ENCODE results near the gene SIGLEC7. TPM values are rescaled to one million over a fixed set of nuclear protein-coding genes. Genes with fewer than 3 reads are reported as not detected.

SIGLEC7 gene
- total RNA-seq, 1 donor from 2014 or later, result not detected

GRCh38 chr19:51181913-51182419 is 39.9 kb downstream of the SIGLEC7 start:
- Mint-ChIP-seq H3K4me1 (no peaks in the 10 kb centered on the region), H3K27me3 (peaks cover 16% of the 10 kb centered on the region), H3K9me3 (no peaks in the 10 kb centered on the region), H3K36me3 (ENCODE audit: low read depth) (no peaks in the 10 kb centered on the region), H3K27ac (no peak overlapping the region), H3K4me3 (no peak overlapping the region)
- TF ChIP-seq CTCF (IDR thresholded peaks at IDR 0.05), result no peak
- ATAC-seq (ENCODE audit: low read depth) (no peak), DNase-seq (no peak)
- ChIA-PET POLR2A (no interaction called here), CTCF (no interaction called here)
- intact Hi-C loops (cut with micrococcal nuclease), result no loop called here

- H3K9me3 Mint-ChIP-seq, result no peaks in the 10 kb centered on the region
- no peak overlapping the region for H3K27ac Mint-ChIP-seq
- intact Hi-C loops (cut with micrococcal nuclease), result no loop called here
- H3K4me1 Mint-ChIP-seq, result no peaks in the 10 kb centered on the region
- H3K4me3 Mint-ChIP-seq, result no peak overlapping the region
- no peaks in the 10 kb centered on the region for H3K36me3 Mint-ChIP-seq (ENCODE audit: low read depth)
- H3K27me3 Mint-ChIP-seq, result peaks cover 20% of the 10 kb centered on the region
- ATAC-seq (ENCODE audit: low read depth), result no peak
- no peak for DNase-seq
- POLR2A ChIA-PET, result no interaction called here
- TF ChIP-seq CTCF (IDR thresholded peaks at IDR 0.05), result no peak
- CTCF ChIA-PET, result no interaction called here
Observed at GRCh38 chr19:51183629-51184028, 41.5 kb downstream of the SIGLEC7 start.

- no peak overlapping the region for H3K27ac Mint-ChIP-seq
Observed at GRCh38 chr19:51185069-51185867, 43.2 kb downstream of the SIGLEC7 start.

GRCh38 chr19:51185868-51186215 is 43.7 kb downstream of the SIGLEC7 start:
- H3K9me3 Mint-ChIP-seq, result no peaks in the 10 kb centered on the region
- ATAC-seq (ENCODE audit: low read depth), result no peak
- no peaks in the 10 kb centered on the region for H3K36me3 Mint-ChIP-seq (ENCODE audit: low read depth)
- no peak for TF ChIP-seq CTCF (IDR thresholded peaks at IDR 0.05)
- ChIA-PET POLR2A (no interaction called here), CTCF (no interaction called here)
- H3K4me1 Mint-ChIP-seq, result no peaks in the 10 kb centered on the region
- no peak for DNase-seq
- intact Hi-C loops (cut with micrococcal nuclease), result no loop called here
- H3K27me3 Mint-ChIP-seq, result peaks cover 20% of the 10 kb centered on the region
- no peak overlapping the region for H3K4me3 Mint-ChIP-seq
- H3K27ac Mint-ChIP-seq, result no peak overlapping the region

More at GRCh38 chr19:51185069-51185867, 43.2 kb downstream of the SIGLEC7 start:
- Mint-ChIP-seq H3K4me1 (no peaks in the 10 kb centered on the region), H3K27me3 (peaks cover 20% of the 10 kb centered on the region), H3K36me3 (ENCODE audit: low read depth) (no peaks in the 10 kb centered on the region), H3K4me3 (no peak overlapping the region), H3K9me3 (no peaks in the 10 kb centered on the region)
- no peak for ATAC-seq (ENCODE audit: low read depth)
- TF ChIP-seq CTCF (IDR thresholded peaks at IDR 0.05), result no peak
- DNase-seq, result no peak
- intact Hi-C loops (cut with micrococcal nuclease), result no loop called here
- POLR2A ChIA-PET, result no interaction called here
- CTCF ChIA-PET, result no interaction called here

- no peaks in the 10 kb centered on the region for H3K36me3 Mint-ChIP-seq (ENCODE audit: low read depth)
- H3K27ac Mint-ChIP-seq, result no peak overlapping the region
- intact Hi-C loops (cut with micrococcal nuclease), result no loop called here
- TF ChIP-seq CTCF (IDR thresholded peaks at IDR 0.05), result no peak
- H3K9me3 Mint-ChIP-seq, result no peaks in the 10 kb centered on the region
- H3K4me3 Mint-ChIP-seq, result no peak overlapping the region
- DNase-seq (no peak), ATAC-seq (ENCODE audit: low read depth) (no peak)
- ChIA-PET POLR2A (no interaction called here), CTCF (no interaction called here)
- H3K27me3 Mint-ChIP-seq, result peaks cover 20% of the 10 kb centered on the region
- H3K4me1 Mint-ChIP-seq, result no peaks in the 10 kb centered on the region
Observed at GRCh38 chr19:51186323-51186722, 44.2 kb downstream of the SIGLEC7 start.

All from activated B cell treated with CpG ODN at 0.5 μM for 24 hours (primary cell).